Epithelial cell of esophagus (primary cell): ENCODE results near the gene TULP1.
A peak's percentile ranks its signal among the peaks of the same experiment; 100 is the strongest.

Experiments
- DNase-seq: peaks from one replicate; pipeline ENCODE4 v3.0.0; 2010; ENCODE audit warnings: low read depth
- H3K4me3 ChIP-seq: 2 replicates; pipeline ENCODE4 v1.5.1; 2011; ENCODE audit warnings: mild to moderate bottlenecking, low read length, control low read depth
- TF ChIP-seq, protein P1 (sequence below): IDR thresholded peaks from 2 replicates; pipeline ENCODE4 v1.5.1; 2011; ENCODE audit warnings: low read depth, mild to moderate bottlenecking, low read length, control low read depth, inconsistent platforms; ENCODE audit not compliant: insufficient read depth; ENCODE audit errors: missing control alignments

TULP1 gene

DNA sequence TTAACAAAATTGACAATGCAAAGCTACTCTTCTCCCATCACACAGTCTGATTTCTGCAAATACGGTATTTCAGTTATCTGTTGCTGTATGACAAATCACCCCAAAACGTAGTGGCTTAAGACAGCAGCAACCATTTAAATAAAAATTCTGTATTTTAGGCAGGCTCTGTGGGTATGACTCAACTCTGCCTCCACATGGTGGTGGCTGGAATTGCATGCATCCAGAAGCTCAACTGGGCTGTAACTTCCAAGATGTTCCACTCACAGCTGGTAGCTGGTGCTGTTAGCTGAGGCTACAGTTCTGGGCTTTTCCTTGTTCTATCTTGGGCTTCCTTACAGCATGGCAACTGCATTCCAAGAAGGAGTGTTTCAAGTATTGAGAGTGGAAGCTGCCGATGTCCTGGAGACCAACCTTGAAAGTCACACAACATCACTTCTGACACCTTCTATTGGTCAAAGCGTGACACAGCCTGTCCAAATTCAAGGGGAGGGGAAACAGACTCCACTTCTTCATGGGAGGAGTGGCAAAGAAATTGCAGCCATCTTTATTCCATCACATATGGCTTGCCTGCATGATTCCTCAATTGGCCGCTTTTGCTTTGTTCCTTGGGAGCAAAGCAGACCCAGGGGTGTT, 39.7 kb upstream of the TULP1 start:
- DNase-seq, result peak; percentile 63
- H3K4me3 ChIP-seq, result no peak overlapping the region
- TF ChIP-seq, protein P1, sequence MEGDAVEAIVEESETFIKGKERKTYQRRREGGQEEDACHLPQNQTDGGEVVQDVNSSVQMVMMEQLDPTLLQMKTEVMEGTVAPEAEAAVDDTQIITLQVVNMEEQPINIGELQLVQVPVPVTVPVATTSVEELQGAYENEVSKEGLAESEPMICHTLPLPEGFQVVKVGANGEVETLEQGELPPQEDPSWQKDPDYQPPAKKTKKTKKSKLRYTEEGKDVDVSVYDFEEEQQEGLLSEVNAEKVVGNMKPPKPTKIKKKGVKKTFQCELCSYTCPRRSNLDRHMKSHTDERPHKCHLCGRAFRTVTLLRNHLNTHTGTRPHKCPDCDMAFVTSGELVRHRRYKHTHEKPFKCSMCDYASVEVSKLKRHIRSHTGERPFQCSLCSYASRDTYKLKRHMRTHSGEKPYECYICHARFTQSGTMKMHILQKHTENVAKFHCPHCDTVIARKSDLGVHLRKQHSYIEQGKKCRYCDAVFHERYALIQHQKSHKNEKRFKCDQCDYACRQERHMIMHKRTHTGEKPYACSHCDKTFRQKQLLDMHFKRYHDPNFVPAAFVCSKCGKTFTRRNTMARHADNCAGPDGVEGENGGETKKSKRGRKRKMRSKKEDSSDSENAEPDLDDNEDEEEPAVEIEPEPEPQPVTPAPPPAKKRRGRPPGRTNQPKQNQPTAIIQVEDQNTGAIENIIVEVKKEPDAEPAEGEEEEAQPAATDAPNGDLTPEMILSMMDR, result peak; percentile 93

DNA sequence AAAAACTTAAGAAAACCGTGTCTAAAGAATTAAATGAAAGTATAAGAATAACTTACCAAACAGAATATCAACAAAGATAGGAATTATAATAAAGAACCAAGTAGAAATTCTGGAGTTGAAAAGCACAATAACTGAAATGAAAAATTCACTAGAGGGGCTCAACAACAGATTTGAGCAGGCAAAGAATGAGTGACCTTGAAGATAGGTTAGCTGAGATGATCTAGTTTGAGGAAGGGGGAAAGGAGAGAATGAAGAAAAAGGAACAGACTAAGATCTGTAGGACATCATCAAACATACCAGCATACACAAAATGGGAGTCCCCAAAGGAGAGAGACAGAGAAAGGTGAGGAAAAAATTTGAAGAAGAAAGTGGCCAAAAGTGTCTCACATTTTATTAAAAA, 37.7 kb upstream of the TULP1 start:
- TF ChIP-seq, protein P1, result no peak
- DNase-seq, result no peak
- no peak overlapping the region for H3K4me3 ChIP-seq

DNA sequence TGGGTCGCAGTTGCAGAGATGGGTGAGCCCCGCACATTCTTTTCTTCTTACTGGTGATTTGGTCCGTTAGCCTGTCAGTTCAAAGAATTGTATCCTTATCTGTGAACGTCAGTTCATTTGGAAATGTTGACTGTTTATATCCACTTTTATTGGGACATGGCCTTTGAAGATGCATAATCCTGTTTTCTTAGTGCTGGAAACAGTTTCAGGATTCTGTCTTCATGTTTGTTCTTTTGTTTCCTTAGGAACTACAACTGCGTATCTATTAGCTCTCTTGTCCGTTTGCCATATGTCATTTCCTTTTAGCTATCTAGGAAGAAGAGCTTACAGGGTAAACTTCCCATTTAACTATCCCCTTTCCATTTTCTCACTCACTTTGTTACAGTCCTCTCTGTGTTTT, 35.0 kb upstream of the TULP1 start:
- no peak for DNase-seq
- TF ChIP-seq, protein P1, result no peak

DNA sequence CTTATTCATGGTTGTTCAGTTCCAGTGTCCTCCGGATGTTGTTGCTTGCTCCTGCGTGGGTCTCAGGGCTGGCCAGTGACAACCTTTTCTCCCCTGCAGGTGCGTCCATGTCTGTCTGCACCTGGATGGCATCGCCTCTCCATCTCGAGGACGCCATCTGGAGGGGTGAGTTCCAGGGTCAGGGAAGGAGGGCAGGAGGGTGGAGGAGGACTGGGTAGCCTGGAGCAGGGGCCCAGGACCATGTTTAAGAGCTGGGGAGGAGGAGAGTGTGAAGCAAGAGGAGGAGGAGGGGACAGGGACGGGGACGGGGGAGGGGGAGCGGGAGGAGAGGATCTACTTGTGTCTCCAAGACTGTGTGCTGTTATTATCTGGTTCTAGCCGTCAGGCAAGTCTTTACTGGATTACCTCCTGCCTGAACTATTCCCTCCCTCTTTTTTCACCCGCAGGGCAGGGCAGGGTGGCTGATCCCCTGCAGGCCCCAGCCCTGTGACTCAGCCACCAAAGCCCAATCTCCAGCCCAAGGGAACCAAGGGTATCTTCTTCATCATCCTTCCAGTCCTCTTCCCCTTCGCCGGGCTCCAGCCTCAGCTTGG, 32.2 kb upstream of the TULP1 start:
- peak; percentile 79 for DNase-seq
- H3K4me3 ChIP-seq, result no peak overlapping the region
- TF ChIP-seq, protein P1, result no peak

More for the DNA sequence above, 35.0 kb upstream of the TULP1 start:
- no peak overlapping the region for H3K4me3 ChIP-seq

DNA sequence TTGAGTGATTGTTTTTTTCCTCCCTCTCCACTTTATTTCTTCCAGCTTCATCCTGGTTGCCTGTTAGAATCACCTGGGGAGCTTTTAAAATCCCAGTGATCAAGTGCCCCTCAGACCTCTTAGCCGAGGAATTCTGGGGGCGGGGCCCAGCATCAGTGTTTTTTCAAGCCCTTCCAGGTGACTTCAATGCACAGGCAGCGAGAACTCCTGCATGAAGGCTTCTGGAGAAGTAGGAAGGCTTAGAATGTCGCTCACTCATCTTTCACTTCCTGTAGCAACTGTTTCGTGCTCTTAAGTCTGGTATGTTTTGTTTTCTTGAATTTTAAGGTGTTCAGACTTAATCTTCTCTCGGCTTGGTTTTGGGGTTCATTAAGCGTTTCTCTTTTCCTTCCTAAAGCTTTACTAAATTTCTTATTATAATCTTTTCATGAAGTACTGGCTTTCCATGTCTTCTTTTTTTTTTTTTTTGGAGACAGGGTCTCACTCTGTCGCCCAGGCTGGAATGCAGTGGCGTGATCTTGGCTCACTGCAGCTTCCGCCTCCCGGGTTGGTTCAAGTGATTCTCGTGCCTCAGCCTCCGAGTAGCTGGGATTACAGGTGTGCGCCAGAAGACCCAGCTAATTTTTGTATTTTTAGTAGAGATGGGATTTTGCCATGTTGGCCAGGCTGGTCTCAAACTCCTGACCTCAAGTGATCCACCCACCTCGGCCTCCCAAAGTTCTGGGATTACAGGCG, 30.9 kb upstream of the TULP1 start:
- H3K4me3 ChIP-seq, result no peak overlapping the region
- TF ChIP-seq, protein P1, result no peak
- peak; percentile 20 for DNase-seq

DNA sequence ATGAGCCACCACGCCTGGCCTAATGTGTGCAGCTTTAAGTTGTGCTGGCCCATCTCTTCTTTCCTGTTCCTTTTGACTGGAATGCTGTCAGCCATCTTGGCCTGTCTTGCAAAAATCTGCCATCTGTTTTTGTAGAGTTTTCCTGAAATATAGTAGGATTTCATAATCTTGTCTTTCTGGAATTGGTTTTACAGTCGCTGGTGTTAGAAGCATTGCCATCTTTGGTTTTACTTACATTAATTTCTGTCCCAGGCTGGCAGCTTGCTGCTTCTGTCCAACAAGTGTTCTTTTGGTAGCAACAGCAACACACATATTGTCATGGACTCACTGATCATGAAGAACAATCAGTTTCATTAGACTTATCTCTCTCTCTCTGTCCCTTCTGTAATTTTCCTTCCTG, 29.1 kb upstream of the TULP1 start:
- DNase-seq, result no peak
- H3K4me3 ChIP-seq, result no peak overlapping the region
- TF ChIP-seq, protein P1, result no peak
